ENCODE measurements around the gene ACBD6.
A peak's percentile ranks its signal among the peaks of the same experiment; 100 is the strongest.
"Not testable (repeated sequence)": the region's sequence is repeated elsewhere in the genome, so short reads cannot be mapped to it uniquely, and the experiment has no call there.

The ACBD6 gene

DNA sequence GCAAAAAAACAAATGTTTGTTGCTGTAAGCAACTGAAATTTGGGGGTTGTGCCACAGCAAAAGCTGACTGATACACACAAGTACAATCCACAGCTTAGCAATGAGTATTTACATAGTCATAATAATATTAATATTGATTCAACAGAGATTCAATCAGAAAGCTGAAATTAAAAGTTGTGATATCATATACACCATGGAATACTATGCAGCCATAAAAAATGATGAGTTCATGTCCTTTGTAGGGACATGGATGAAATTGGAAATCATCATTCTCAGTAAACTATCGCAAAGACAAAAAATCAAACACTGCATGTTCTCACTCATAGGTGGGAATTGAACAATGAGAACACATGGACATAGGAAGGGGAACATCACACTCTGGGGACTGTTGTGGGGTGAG, 94.2 kb downstream of the ACBD6 start:
- not testable (repeated sequence) for FAIRE-seq

- no peak for FAIRE-seq
These were observed 95.3 kb downstream of the ACBD6 start for GRCh38 chr1:180407051-180407450.

DNA sequence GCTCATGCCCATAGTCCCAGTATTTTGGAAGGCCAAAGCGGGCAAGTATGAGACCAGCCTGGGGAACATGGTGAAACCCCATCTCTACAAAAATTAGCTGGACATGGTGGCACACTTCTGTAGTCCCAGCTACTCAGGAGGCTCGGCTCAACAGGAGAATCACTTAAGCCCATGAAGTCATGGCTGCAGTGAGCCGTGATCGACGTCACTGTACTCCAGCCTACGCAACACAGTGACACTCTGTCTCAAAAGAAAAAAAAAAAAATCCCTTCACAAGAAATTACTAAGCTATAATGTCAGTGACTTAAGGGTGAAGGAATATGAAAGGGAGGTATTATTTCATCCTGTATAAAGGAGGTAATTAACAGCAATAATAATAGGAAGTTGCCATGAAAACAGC, 99.8 kb downstream of the ACBD6 start:
- FAIRE-seq: no peak

- FAIRE-seq: no peak
These were observed 100.4 kb downstream of the ACBD6 start for GRCh38 chr1:180402001-180402400.

DNA sequence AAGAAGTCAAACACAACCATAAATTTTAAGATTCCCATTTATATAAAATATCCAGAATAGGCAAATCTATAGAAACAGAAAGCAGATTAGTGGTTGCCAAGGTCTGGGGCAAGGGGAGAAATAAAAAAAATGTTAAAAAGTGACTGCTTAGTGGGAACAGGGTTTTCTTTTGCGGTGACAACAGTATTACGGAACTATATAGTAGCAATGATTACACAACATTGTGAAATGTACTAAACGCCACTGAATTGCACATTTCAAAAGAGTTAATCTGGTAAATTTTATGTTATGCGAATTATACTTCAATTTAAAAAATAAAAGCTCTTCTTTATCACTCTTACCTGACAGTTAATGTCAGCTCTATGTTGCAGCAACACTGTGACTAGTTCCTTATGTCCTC, 105.2 kb downstream of the ACBD6 start:
- peak; percentile 63 for FAIRE-seq

DNA sequence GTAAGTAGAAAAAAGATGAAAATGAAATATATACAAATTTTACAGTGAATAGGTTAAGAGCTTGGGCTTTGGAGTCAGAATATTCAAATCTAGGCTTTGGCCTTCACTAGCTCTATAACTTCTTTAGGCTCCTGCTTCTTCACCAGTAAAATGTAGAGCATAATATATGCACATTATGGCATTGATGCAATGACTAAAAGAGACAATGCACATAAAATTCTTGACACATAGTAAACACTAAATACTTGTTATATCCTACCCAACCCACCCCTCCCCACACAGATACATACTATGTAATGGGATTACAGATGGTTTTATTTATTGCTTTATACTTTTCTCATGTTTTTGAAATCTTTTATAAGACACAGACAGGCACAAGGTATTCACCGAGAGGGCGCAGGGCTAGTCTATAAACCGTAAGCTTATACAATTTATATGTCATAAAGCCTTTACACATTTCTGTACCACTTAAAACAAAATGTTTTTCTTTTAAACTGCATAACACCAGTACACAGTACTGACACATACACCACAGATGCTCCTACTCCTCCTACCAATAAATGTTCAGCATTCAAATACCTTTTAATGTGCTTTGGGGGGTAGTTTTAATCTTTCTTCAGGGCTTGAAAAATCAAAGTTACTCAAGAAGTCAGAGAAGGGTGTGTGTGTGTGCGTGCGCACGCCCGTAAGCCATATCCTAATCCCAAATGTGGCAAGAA, 109.8 kb downstream of the ACBD6 start:
- no peak for FAIRE-seq

- FAIRE-seq: peak; percentile 71
These were observed 110.4 kb downstream of the ACBD6 start for GRCh38 chr1:180392020-180392419.

- no peak for FAIRE-seq
These were observed 115.0 kb downstream of the ACBD6 start for GRCh38 chr1:180387413-180387812.

- peak; percentile 72 for FAIRE-seq
These were observed 115.5 kb downstream of the ACBD6 start for GRCh38 chr1:180386745-180387367.

GRCh38 chr1:180385144-180385543, 117.2 kb downstream of the ACBD6 start:
- peak; percentile 9 for FAIRE-seq

GRCh38 chr1:180384286-180385005, 117.9 kb downstream of the ACBD6 start:
- FAIRE-seq: no peak

- peak; percentile 48 for FAIRE-seq
These were observed 119.9 kb downstream of the ACBD6 start for GRCh38 chr1:180382326-180383115.

GRCh38 chr1:180381184-180381580, 121.2 kb downstream of the ACBD6 start:
- no peak for FAIRE-seq

DNA sequence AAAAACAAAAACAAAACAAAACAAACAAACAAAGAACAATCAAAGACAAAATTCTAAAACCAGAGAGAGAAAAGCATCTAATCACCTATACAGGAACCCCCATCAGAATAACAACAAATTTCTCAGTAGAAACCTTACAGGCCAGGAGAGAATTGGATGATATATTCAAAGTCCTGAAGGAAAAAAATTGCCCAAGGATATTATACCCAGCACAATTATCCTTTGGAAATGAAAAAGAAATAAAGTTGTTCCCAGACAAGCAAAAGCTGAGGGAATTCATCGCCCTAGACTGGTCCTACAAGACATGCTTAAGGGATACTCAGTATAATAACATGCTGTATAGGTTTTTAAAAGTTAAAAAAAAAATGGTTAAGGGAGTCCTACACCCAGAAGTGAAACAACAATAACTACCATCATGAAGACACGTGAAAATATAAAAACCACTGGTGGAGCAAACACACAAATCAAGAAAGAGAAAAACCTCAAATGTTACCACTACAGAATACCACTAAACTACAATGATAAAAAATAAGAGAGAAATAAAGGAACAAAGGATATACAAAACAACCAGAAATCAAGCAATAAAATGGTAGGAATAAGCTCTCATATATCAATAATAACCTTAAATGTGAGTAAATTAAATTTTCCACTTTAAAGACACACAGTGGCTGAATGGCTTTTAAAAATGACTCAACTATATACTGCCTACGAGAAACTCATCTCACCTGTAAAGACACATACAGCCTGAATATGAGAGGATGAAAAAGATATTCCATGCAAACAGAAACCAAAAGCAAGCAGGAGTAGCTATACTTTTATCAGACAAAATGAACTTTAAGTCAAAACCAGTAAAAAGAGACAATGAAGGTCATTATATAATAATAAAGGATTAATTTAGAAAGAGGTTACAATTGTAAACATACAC, 121.9 kb downstream of the ACBD6 start:
- FAIRE-seq: peak; percentile 3

GRCh38 chr1:180376800-180377199, 125.6 kb downstream of the ACBD6 start:
- peak; percentile 73 for FAIRE-seq

- FAIRE-seq: no peak
These were observed 126.1 kb downstream of the ACBD6 start for GRCh38 chr1:180376253-180376652.

DNA sequence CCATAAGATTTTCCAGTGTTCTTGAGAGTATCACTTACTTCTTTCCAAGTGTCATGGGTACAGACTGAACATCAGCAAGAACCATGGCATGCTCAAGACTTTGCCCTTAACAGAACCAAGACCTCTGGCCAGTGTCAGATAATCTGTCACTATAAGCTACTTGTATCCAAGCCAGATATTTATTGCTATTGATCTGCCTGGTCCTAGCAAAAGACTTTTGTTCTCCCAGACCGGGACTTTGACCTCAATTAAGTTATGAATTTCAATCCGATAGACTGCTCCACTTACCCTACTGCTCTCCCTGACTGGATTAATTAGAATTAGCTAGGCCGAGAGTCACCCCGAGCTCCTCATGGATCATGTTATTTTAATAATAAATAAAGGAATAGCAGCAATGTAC, 129.6 kb downstream of the ACBD6 start:
- no peak for FAIRE-seq

GRCh38 chr1:180370597-180370996, 131.8 kb downstream of the ACBD6 start:
- no peak for FAIRE-seq

DNA sequence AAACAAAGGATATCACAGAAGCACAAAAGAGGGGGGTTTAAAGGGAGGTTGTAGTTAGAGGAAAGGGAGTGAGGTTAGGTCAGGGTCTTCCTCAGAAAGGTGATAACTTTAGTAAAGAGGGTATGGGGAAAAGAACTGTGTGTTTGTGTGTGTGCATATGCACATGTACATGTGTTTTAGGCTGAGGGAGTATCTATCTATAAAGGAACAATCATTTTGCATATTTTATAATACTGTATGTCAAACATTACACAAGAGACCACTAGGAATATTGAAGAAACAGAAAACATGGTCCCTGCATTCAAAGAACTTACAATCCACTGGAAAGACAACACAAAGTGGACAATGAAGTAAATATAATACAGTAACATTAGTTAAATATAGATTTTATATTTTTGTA, 132.2 kb downstream of the ACBD6 start:
- peak; percentile 71 for FAIRE-seq

GRCh38 chr1:180369061-180369460, 133.3 kb downstream of the ACBD6 start:
- FAIRE-seq: no peak

GRCh38 chr1:180366371-180367068, 135.9 kb downstream of the ACBD6 start:
- FAIRE-seq: peak; percentile 50

All from TTC549 (cell line).